B cell (primary cell): ENCODE data around the gene ZNF112.

Experiments
- CTCF ChIP-seq: fragments of 200-600 bp; IDR thresholded peaks from one replicate; pipeline ENCODE4 v1.8.0; 2022; ENCODE audit warnings: antibody characterized with exemption, mild to moderate bottlenecking
- EZH2 ChIP-seq: IDR thresholded peaks from 2 replicates; pipeline ENCODE4 v1.6.1; 2012; ENCODE audit warnings: borderline replicate concordance, low read depth, mild to moderate bottlenecking, moderate library complexity, low read length; ENCODE audit not compliant: insufficient read depth, poor library complexity, severe bottlenecking

DNA sequence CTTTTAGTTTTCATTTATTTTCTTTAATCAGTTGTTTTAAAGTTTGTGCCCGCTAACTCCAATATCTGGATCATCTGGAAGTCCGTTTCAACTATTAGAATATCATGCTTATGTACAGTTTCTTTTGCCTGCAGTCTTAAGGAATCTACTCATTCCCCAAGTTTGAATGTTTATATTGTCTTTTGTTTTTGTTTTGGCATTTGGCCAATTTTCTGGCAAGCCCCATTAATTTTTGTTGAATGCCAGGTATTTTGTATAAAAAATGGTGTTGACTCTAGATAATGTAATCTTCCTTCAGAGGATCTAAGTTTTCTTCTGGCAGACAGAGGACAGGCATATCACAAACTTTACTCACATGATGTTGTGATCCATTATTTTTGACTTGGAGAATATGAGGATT lies 40.6 kb downstream of the ZNF112 start:
- TF ChIP-seq CTCF, result no peak
- TF ChIP-seq EZH2, result no peak
